Choroid plexus epithelial cell (primary cell): ENCODE measurements around the gene NPLOC4.

Experiments
- DNase-seq: peaks from one replicate; pipeline ENCODE4 v3.0.0-alpha.2; 2010; ENCODE audit warnings: low read depth
- H3K4me3 ChIP-seq: 2 replicates; pipeline ENCODE4 v1.5.1; 2011; ENCODE audit warnings: low read depth, mild to moderate bottlenecking, control low read depth, low read length, moderate library complexity
- TF ChIP-seq, protein P1 (sequence below): conservative IDR thresholded peaks from 2 replicates; pipeline ENCODE4 v1.5.1; 2011; ENCODE audit warnings: low read depth, mild to moderate bottlenecking, control low read depth, inconsistent platforms, low read length, moderate library complexity

Gene NPLOC4

GRCh38 chr17:81655378-81656117 lies 18.6 kb upstream of the NPLOC4 start:
- TF ChIP-seq, protein P1, sequence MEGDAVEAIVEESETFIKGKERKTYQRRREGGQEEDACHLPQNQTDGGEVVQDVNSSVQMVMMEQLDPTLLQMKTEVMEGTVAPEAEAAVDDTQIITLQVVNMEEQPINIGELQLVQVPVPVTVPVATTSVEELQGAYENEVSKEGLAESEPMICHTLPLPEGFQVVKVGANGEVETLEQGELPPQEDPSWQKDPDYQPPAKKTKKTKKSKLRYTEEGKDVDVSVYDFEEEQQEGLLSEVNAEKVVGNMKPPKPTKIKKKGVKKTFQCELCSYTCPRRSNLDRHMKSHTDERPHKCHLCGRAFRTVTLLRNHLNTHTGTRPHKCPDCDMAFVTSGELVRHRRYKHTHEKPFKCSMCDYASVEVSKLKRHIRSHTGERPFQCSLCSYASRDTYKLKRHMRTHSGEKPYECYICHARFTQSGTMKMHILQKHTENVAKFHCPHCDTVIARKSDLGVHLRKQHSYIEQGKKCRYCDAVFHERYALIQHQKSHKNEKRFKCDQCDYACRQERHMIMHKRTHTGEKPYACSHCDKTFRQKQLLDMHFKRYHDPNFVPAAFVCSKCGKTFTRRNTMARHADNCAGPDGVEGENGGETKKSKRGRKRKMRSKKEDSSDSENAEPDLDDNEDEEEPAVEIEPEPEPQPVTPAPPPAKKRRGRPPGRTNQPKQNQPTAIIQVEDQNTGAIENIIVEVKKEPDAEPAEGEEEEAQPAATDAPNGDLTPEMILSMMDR: no peak
- H3K4me3 ChIP-seq: no peak overlapping the region
- DNase-seq: no peak

GRCh38 chr17:81652906-81653771 lies 16.2 kb upstream of the NPLOC4 start:
- DNase-seq: no peak
- H3K4me3 ChIP-seq: peak overlapping the region; percentile 29
- TF ChIP-seq, protein P1: no peak

GRCh38 chr17:81651692-81652091 lies 14.8 kb upstream of the NPLOC4 start:
- DNase-seq: peak; percentile 76
- no peak overlapping the region for H3K4me3 ChIP-seq
- TF ChIP-seq, protein P1: no peak

DNA sequence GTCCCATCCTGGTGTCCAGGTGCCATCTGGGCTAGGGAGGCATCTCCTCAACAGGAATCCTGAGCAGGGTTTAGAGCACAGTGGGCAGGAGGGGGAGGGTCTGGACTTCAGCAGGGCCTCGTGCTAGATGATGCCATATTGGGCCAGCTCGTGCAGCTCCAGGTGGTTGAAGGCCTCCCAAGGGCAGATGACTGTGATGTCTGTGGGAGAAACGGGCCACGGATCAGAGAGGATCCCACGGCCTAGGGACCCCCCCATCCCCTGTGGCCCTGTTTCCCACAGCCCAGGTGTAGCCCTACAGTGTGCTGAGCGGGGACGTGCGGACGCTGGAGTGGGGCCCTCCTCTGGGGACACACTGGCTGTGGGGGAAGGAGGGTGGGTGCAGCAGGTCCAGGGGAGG lies 14.0 kb upstream of the NPLOC4 start:
- no peak for DNase-seq
- TF ChIP-seq, protein P1: no peak
- H3K4me3 ChIP-seq: no peak overlapping the region

- H3K4me3 ChIP-seq: no peak overlapping the region
- no peak for DNase-seq
- TF ChIP-seq, protein P1: no peak
Observed at GRCh38 chr17:81648707-81649085, 11.8 kb upstream of the NPLOC4 start.

GRCh38 chr17:81648013-81648706 lies 11.2 kb upstream of the NPLOC4 start:
- no peak overlapping the region for H3K4me3 ChIP-seq

More at GRCh38 chr17:81648013-81648706, 11.2 kb upstream of the NPLOC4 start:
- DNase-seq: no peak
- TF ChIP-seq, protein P1: no peak
